Activated effector memory CD4-positive, alpha-beta T cell treated with Interleukin-2 at 50 U/mL for 16 hours (primary cell): ENCODE measurements around the gene SMPD3.
A peak's percentile ranks its signal among the peaks of the same experiment; 100 is the strongest.

ENCODE experiments used
- DNase-seq: peaks from one replicate; pipeline ENCODE4 v3.0.0-alpha.2; 2020

SMPD3 gene

GRCh38 chr16:68367440-68367839 is 80.9 kb downstream of the SMPD3 start:
- no peak for DNase-seq

- no peak for DNase-seq
Measured at GRCh38 chr16:68367030-68367429, 81.3 kb downstream of the SMPD3 start.

- DNase-seq: no peak
Measured at GRCh38 chr16:68366062-68366461, 82.2 kb downstream of the SMPD3 start.

GRCh38 chr16:68365167-68365817 is 83.0 kb downstream of the SMPD3 start:
- no peak for DNase-seq

GRCh38 chr16:68364561-68364998 is 83.7 kb downstream of the SMPD3 start:
- no peak for DNase-seq

- DNase-seq: no peak
Measured at GRCh38 chr16:68363658-68364521, 84.4 kb downstream of the SMPD3 start.

- DNase-seq: no peak
Measured at GRCh38 chr16:68362947-68363657, 85.2 kb downstream of the SMPD3 start.

- DNase-seq: no peak
Measured at GRCh38 chr16:68362262-68362913, 85.9 kb downstream of the SMPD3 start.

- no peak for DNase-seq
Measured at GRCh38 chr16:68361485-68361884, 86.8 kb downstream of the SMPD3 start.

GRCh38 chr16:68360956-68361355 is 87.4 kb downstream of the SMPD3 start:
- DNase-seq: no peak

GRCh38 chr16:68360547-68360946 is 87.8 kb downstream of the SMPD3 start:
- DNase-seq: no peak

- no peak for DNase-seq
Measured at GRCh38 chr16:68359398-68360191, 88.7 kb downstream of the SMPD3 start.

GRCh38 chr16:68358951-68359350 is 89.4 kb downstream of the SMPD3 start:
- no peak for DNase-seq

- DNase-seq: no peak
Measured at GRCh38 chr16:68357923-68358322, 90.4 kb downstream of the SMPD3 start.

GRCh38 chr16:68357521-68357922 is 90.8 kb downstream of the SMPD3 start:
- DNase-seq: no peak

GRCh38 chr16:68356919-68357286 is 91.4 kb downstream of the SMPD3 start:
- DNase-seq: no peak

- DNase-seq: peak; percentile 73
Measured at GRCh38 chr16:68356249-68356918, 91.9 kb downstream of the SMPD3 start.

GRCh38 chr16:68355447-68356248 is 92.7 kb downstream of the SMPD3 start:
- no peak for DNase-seq

GRCh38 chr16:68354816-68355215 is 93.5 kb downstream of the SMPD3 start:
- DNase-seq: no peak

GRCh38 chr16:68353366-68353765 is 94.9 kb downstream of the SMPD3 start:
- no peak for DNase-seq

GRCh38 chr16:68351991-68352431 is 96.3 kb downstream of the SMPD3 start:
- no peak for DNase-seq
